ENCODE results near the gene ART5. TPM values are rescaled to one million over a fixed set of nuclear protein-coding genes. Genes with fewer than 3 reads are reported as not detected.
A peak's percentile ranks its signal among the peaks of the same experiment; 100 is the strongest.
"Not testable (repeated sequence)": the region's sequence is repeated elsewhere in the genome, so short reads cannot be mapped to it uniquely, and the experiment has no call there.

Gene ART5
- total RNA-seq, 3 donors from 2014 or later: not detected

DNA sequence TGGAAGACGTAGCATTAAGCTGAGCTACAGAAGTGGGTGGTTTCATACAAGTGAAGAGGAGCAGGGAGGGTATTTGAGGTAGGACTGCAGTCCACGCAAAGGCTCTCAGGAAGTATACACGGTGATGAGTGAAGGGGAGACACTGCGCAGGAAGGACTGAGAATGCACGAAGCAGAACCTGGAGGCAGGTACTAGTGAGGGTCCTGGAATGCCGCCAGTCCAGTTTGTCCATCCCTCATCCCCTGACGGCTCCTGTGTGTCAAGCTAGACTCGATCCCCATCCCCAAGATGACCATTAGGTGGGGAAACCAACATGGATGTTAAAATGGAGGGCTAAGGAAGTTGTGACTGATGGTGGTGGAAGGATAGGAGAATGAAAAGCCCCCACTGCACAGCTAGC, 23.8 kb downstream of the ART5 start:
- Mint-ChIP-seq H3K27me3 (ENCODE audit: low read depth) (peaks cover 2% of the 10 kb centered on the region), H3K36me3 (ENCODE audit: insufficient read depth) (no peaks in the 10 kb centered on the region), H3K9me3 (no peaks in the 10 kb centered on the region), H3K4me3 (no peak overlapping the region), H3K4me1 (ENCODE audit: low read depth) (peaks cover 13% of the 10 kb centered on the region)
- no peak for DNase-seq
- no peak for ATAC-seq

DNA sequence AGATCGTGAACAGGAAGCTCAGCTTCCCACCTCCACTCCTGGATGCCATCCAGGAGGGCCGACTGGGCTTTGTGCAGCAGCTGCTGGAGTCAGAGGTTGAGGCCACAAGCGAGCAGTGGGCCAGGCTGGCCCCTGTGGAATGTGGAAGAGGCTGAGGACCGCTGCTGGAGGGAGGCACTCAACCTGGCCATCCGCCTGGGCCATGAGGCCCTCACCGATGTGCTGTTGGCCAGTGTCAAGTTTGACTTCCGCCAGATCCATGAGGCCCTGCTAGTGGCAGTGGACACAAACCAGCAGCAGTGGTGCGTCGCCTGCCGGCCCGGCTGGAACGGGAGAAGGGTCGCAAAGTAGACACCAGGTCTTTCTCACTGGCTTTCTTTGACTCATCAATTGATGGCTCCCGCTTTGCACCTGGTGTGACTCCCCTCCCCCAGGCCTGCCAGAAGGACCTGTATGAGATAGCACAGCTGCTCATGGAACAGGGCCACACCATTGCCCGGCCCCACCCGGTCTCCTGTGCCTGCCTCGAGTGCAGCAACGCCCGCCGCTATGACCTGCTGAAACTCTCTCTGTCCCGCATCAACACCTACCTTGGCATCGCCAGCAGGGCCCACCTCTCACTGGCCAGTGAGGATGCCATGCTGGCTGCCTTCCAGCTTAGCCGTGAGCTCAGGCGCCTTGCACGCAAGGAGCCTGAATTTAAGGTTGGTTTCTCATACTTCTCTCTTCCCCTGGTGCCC, 24.9 kb downstream of the ART5 start:
- Mint-ChIP-seq H3K36me3 (ENCODE audit: insufficient read depth) (no peaks in the 10 kb centered on the region), H3K27me3 (ENCODE audit: low read depth) (peaks cover 2% of the 10 kb centered on the region), H3K4me1 (ENCODE audit: low read depth) (peaks cover 13% of the 10 kb centered on the region), H3K4me3 (no peak overlapping the region), H3K9me3 (no peaks in the 10 kb centered on the region)
- DNase-seq (no peak), ATAC-seq (no peak)

DNA sequence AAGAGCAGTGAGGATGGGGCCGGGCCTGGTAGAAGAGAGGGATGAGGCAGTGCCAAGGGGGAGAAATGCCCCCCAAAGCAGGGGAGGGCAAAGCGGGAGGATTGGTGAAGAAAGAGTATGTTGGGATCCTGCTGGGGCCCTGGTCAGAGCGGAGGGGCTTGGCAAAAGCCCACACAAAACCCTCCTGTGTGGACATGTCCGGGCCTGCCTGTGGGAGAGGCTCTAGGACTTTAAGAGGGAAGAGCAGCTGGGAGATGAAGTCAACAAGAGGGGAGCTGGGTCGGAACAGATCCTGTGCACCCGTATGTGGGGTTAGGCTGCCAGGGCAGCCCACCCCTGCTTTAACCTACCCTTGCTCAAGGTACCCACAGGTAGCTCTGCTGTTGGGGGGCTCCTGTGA, 25.8 kb downstream of the ART5 start:
- no peak for ATAC-seq
- H3K27me3 Mint-ChIP-seq (ENCODE audit: low read depth): peaks cover 2% of the 10 kb centered on the region
- DNase-seq: no peak
- no peak overlapping the region for H3K4me3 Mint-ChIP-seq
- no peaks in the 10 kb centered on the region for H3K9me3 Mint-ChIP-seq
- H3K36me3 Mint-ChIP-seq (ENCODE audit: insufficient read depth): no peaks in the 10 kb centered on the region
- H3K4me1 Mint-ChIP-seq (ENCODE audit: low read depth): peaks cover 13% of the 10 kb centered on the region

DNA sequence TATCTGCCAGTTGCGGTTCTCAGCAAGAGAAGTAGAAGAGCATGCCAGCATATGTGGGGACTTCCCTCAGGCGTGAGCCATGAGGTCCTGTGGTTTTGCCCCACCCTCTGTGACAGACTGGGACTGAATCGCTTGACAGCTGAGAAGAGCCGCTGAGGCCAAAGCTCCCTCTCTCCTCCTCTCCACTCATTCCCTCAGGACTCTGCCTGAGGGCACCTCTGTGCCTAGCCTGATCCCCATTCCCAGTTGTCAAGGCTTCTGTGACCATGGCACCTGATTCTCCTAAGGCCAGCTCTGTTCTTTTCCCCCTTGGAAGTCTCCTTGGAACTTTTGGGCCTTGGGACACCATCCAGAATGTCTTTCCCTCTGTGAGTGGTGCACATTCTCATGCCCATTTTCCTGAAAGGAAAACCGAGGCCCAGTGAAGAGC, 27.0 kb downstream of the ART5 start:
- Mint-ChIP-seq H3K4me1 (ENCODE audit: low read depth) (peaks cover 13% of the 10 kb centered on the region), H3K36me3 (ENCODE audit: insufficient read depth) (no peaks in the 10 kb centered on the region), H3K9me3 (no peaks in the 10 kb centered on the region), H3K27me3 (ENCODE audit: low read depth) (peaks cover 2% of the 10 kb centered on the region), H3K4me3 (peak overlapping the region; percentile 58)
- ATAC-seq: peak; percentile 96 to 98
- DNase-seq: peak; percentile 16

DNA sequence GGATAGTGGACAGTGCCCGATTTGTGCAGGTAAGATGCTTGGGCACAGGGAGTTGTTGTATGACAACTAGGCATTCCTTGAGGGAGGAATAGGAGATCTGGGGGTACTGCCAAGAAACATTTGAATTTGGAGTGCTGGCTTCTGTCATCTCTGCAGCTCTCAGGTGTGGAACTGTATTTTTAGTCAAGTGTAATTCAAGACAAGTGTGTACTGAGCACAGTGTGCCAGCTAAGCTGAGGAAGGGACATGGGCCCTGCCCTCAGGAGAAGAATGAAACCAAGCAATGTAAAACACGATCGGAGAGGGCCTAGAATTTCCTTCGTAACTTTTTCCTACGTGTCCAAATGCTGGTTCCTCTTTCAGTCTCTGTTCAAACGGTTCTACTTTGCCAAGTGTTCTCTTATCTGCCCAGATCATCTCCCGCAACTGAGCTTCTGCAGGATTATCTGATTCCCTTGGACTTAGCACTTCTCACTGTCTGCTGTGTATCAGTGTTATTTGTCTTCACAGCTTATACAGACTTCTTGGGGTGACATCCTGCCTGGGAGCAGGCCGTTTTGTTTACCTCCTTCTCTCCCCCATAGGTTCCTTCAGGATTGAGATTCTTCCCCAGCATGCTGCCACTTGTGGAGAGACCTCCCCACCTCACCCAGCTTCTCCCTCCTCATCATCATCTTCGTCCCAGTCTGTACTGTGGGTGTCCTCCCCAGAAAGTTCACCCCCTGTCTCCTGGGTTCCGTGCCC, 27.6 kb downstream of the ART5 start:
- Mint-ChIP-seq H3K36me3 (ENCODE audit: insufficient read depth) (no peaks in the 10 kb centered on the region), H3K4me1 (ENCODE audit: low read depth) (peaks cover 13% of the 10 kb centered on the region), H3K27me3 (ENCODE audit: low read depth) (peaks cover 2% of the 10 kb centered on the region), H3K9me3 (no peaks in the 10 kb centered on the region), H3K4me3 (peak overlapping the region; percentile 58)
- ATAC-seq (no peak), DNase-seq (no peak)

DNA sequence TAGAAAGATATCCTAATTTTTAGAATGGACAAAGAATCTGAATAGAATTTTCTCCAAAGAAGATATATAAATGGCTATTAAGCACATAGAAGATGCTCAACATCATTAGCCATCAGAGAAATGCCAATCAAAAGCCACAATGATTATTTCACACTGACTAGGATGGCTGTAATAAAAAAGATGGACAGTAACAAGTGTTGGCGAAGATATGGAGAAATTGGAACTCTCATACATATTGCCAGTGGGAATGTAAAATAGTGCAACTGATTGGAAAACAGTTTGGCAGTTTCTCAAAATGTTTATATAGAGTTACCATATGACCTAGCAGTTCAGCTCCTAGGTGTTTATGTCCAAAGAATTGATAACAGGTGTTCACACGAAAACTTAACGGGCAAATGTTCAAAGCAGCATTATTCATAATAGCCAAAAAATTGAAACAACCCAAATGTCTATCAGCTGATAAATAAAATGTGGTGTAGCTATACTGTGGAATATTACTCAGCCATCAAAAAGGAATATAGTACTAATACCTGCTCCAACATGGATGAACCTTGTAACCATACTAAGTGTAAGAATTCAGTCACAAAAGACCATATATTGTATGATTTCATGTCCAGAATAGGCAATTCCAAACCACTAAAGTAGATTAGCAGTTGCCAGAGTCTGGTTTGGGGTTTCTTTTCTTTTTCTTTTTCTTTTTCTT, 29.7 kb downstream of the ART5 start:
- Mint-ChIP-seq H3K4me1 (ENCODE audit: low read depth) (peaks cover 13% of the 10 kb centered on the region), H3K4me3 (no peak overlapping the region), H3K9me3 (no peaks in the 10 kb centered on the region), H3K36me3 (ENCODE audit: insufficient read depth) (no peaks in the 10 kb centered on the region), H3K27me3 (ENCODE audit: low read depth) (peaks cover 2% of the 10 kb centered on the region)
- DNase-seq (no peak), ATAC-seq (no peak)

DNA sequence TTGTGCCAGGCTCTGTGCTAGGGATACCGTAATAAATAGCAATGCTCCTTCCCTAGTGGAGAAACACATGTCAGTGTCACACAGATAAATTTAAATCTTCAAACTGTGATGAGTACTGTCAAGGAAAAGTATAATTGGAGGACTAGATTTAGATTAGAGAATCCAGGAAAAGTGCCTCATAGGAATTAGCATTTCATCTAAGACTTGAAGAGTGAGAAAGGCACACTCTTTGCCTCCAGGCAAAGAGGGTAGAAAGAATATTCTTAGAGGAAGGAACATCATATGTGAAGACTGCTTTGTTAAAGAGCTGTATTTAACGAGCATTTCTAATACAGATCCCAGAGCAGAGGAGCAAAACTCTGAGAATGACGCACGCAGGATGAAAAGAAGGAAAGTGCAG, 30.9 kb downstream of the ART5 start:
- Mint-ChIP-seq H3K4me1 (ENCODE audit: low read depth) (peaks cover 13% of the 10 kb centered on the region), H3K9me3 (no peaks in the 10 kb centered on the region), H3K27me3 (ENCODE audit: low read depth) (peaks cover 2% of the 10 kb centered on the region), H3K4me3 (no peak overlapping the region), H3K36me3 (ENCODE audit: insufficient read depth) (no peaks in the 10 kb centered on the region)
- ATAC-seq: no peak
- DNase-seq: no peak

DNA sequence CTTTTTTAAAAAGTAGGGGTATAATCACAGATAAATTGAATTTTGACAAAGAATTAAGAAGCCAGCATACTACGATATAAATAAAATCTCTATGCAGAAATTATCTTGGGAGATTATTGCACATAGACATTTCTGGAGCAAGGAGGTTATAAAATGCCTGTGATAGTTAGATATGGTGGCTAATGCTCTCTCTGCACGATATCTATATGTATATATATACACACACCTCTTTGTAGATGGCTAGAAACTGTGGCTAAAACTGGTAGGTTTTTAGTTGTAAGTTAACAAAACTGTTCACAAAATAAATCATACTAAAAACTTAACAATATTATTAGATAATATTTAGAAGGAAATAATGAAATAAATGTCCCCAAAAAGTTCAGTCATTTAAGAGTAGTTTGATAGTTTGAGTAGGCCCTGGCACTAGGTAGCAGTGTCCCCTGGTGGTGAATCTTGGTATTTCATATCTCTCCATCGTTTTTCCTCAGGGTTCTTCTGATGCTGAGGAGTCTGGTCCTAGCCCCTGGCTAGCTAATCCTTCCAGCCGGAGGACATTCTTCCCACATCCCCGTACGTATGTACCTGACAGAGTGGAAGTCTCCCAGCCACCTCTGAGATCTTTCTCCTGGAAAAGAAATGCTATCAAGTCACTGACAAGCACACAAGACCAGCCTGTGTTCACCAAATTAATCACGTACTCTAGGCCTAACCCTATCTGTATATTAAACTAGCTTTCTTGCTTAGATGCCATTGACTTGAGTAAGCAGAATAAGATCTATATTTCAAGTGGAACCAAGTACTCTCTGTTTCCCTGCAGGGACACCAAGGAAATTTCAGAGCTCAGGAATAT, 32.2 kb downstream of the ART5 start:
- H3K9me3 Mint-ChIP-seq: no peaks in the 10 kb centered on the region
- no peaks in the 10 kb centered on the region for H3K27me3 Mint-ChIP-seq (ENCODE audit: low read depth)
- DNase-seq (no peak), ATAC-seq (no peak)
- H3K4me3 Mint-ChIP-seq: no peak overlapping the region
- H3K36me3 Mint-ChIP-seq (ENCODE audit: insufficient read depth): no peaks in the 10 kb centered on the region
- peaks cover 10% of the 10 kb centered on the region for H3K4me1 Mint-ChIP-seq (ENCODE audit: low read depth)

DNA sequence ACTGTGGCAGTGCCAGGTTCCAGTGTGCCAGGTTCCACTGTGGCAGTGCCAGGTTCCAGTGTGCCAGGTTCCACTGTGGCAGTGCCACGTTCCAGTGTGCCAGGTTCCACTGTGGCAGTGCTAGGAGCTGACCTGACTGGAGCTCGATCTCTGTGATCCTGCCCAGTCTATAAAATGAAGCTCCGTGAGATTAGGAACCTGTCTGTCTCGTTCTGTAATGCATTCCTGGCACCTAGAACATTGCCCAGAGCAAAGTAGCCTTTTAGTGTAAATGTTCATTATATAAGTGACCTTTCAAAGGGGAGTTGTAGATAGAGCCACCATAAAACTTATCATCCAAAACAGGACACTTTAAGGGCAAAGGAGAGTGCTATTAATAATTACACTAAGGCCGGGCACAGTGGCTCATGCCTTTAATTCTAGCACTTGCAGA, 36.0 kb downstream of the ART5 start:
- Mint-ChIP-seq H3K4me3 (no peak overlapping the region), H3K27me3 (ENCODE audit: low read depth) (no peaks in the 10 kb centered on the region), H3K9me3 (no peaks in the 10 kb centered on the region), H3K4me1 (ENCODE audit: low read depth) (no peaks in the 10 kb centered on the region), H3K36me3 (ENCODE audit: insufficient read depth) (no peaks in the 10 kb centered on the region)
- no peak for DNase-seq
- ATAC-seq: no peak

DNA sequence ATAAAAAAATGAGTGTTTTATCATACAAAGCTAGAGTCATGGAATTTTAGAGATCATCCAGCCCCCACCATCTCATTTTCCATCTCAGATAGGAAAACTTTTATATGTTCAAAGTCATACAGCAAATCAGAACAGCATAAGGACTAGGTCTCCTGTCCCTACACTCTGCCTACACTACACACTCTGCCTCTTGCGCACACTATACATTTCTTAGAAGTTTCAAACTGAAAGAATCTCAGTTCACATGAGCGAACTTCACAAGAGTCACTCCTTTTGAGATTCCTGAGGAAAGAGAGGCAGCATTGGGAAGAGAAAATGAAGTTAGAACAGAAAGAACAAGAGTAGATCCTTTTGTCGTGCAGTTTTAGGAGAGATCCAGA, 36.5 kb downstream of the ART5 start:
- Mint-ChIP-seq H3K4me1 (ENCODE audit: low read depth) (no peaks in the 10 kb centered on the region), H3K4me3 (no peak overlapping the region), H3K36me3 (ENCODE audit: insufficient read depth) (no peaks in the 10 kb centered on the region), H3K9me3 (no peaks in the 10 kb centered on the region), H3K27me3 (ENCODE audit: low read depth) (no peaks in the 10 kb centered on the region)
- ATAC-seq: no peak
- DNase-seq: no peak

DNA sequence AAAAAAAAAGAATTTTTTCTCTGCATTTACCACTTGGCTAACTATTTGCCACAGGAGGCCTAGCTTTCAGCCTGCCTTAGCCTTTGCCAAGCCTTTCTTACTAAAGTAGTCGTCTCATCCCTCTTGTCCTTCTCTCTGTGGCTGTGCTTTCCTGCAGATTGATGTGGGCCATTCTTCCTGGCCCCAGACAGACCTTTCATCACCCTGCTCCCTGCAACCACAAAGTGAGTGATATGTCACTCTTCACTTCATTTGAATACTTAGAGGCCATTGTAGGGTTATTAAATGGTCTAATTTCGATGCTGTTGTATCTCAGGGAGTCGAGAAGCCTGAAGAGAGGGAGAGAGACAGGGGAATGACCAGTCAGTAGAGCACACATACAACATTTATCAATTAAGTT, 37.6 kb downstream of the ART5 start:
- Mint-ChIP-seq H3K9me3 (no peaks in the 10 kb centered on the region), H3K4me1 (ENCODE audit: low read depth) (no peaks in the 10 kb centered on the region), H3K27me3 (ENCODE audit: low read depth) (no peaks in the 10 kb centered on the region), H3K4me3 (no peak overlapping the region), H3K36me3 (ENCODE audit: insufficient read depth) (no peaks in the 10 kb centered on the region)
- DNase-seq (no peak), ATAC-seq (no peak)

DNA sequence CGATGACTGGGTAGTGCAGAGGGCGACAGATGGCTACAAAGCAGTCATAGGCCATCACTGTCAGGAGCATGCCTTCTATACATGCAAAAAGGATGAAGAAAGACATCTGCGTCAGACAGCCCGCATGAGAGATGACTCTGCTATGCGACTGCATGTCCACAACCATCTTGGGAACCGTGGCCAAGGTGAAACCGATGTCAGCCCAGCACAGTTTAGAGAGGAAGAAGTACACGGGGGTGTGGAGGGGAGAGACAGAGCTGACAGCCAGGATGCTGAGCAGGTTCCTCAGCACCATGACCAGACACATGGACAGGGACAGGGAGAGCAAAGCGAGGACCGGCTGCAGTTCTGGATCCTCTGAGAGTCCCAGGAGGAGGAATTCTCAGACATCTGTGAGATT, 41.6 kb downstream of the ART5 start:
- H3K36me3 Mint-ChIP-seq (ENCODE audit: insufficient read depth); H3K9me3 Mint-ChIP-seq; H3K4me3 Mint-ChIP-seq; H3K27me3 Mint-ChIP-seq (ENCODE audit: low read depth); DNase-seq; ATAC-seq; H3K4me1 Mint-ChIP-seq (ENCODE audit: low read depth): not testable (repeated sequence)

DNA sequence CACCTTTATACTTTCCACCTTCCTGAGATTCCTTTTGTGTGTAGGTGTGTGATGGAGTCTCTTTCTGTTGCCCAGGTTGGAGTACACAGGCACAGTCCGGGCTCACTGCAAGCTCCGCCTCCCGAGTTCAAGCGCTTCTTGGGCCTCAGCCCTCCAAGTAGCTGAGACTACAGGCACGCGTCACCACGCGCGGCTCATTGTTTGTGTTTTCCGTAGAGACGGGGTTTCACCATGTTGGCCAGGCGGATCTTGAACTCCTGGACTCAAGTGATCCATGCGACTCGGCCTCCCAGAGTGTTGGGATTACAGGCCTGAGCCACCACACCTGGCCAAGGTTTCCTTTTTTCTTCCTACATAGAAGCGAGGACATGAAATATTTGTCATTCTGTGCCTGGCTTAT, 44.0 kb downstream of the ART5 start:
- H3K9me3 Mint-ChIP-seq; H3K36me3 Mint-ChIP-seq (ENCODE audit: insufficient read depth); H3K4me1 Mint-ChIP-seq (ENCODE audit: low read depth); H3K4me3 Mint-ChIP-seq; DNase-seq; H3K27me3 Mint-ChIP-seq (ENCODE audit: low read depth); ATAC-seq: not testable (repeated sequence)

DNA sequence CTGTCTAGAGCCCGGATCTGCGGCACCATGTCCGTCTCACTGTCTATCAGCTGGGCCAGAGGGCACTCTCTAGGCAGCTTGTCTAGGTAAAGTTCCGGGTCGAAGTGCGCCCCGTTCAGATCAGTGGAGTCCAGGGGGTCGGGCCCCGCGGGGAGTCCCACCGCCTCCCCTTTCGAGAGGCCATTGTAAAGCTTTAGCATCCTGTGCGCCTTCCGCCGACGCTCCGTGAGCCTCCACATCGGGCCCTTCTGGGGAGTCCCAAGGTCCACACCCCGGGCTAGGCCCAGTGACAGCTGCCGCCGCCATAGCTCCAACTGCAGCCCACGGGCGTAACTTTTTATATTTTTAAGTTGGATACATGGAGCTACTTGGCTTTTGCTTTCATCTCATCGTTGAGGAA, 50.5 kb downstream of the ART5 start:
- H3K4me3 Mint-ChIP-seq; DNase-seq; H3K27me3 Mint-ChIP-seq (ENCODE audit: low read depth); ATAC-seq; H3K36me3 Mint-ChIP-seq (ENCODE audit: insufficient read depth); H3K9me3 Mint-ChIP-seq; H3K4me1 Mint-ChIP-seq (ENCODE audit: low read depth): not testable (repeated sequence)

Data from activated T-cell treated with anti-CD3 and anti-CD28 coated beads, Interleukin-2, amount 50 U/mL, for 4 hours (primary cell).